Epidermal melanocyte (primary cell): Measurements from ENCODE around the gene FGD2.
"Not testable (repeated sequence)": the region's sequence is repeated elsewhere in the genome, so short reads cannot be mapped to it uniquely, and the experiment has no call there.

Experiments used
- DNase-seq: peaks from one replicate; pipeline ENCODE4 v3.0.0; 2011; ENCODE audit warnings: low spot score; ENCODE audit not compliant: insufficient read length

FGD2 gene

DNA sequence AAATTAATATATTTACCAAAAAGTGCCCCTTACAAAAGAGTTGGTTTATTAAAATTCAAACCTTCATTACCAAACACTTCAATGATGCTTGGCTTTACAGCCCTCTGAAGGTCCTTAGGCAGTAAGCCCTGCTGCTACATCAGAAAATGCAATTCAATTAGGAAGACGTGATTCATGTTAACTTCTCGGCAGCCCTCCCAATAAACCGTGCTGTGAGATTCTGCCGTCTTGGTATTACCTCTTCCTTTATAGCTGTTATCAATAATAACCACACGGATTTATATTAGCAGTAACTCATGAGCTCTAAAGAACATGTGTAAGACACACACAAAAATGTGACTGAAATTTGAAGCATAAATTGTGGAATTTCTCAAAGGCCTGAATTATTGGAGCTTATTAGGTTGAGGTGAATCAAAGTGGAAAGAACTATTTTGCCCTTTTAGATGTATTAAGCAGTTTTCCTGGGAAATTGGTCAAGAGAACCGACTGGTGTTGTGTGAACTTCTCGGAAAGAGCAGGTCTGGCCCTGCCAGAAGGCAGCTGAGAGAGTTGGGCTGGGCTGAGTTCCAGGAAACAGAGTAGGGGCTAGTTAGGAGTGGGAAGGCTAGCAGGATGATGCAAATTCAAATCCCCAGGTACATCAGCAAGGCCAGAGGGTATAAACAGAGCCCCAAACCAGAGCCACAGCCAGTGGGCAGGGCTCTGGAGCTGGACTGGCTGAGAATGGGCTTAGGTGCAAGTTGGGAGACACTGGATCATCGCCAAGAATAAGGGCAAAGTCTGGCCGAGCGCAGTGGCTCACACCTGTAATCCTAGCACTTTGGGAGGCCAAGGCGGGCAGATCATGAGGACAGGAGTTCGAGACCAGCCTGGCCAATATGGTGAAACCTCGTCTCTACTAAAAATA lies 33.1 kb downstream of the FGD2 start:
- DNase-seq = no peak

DNA sequence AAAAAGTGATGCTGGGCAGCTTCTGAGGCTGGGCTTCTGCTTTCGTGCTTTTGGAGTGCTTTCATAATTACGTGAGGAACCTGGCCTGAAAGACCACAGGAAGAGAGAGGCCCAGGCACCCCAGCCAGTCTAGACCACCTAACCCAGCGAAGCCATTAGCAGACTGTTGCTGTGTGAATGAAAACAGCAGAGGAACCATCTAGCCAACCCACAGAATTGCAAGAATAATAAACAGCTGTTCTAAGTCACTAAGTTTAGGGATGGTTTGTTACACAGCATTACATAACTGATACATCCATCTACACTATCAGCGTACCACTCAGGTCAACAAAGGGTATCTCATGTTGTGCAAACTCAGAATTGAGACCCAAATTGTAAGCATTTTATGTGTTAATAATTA lies 34.5 kb downstream of the FGD2 start:
- no peak for DNase-seq

DNA sequence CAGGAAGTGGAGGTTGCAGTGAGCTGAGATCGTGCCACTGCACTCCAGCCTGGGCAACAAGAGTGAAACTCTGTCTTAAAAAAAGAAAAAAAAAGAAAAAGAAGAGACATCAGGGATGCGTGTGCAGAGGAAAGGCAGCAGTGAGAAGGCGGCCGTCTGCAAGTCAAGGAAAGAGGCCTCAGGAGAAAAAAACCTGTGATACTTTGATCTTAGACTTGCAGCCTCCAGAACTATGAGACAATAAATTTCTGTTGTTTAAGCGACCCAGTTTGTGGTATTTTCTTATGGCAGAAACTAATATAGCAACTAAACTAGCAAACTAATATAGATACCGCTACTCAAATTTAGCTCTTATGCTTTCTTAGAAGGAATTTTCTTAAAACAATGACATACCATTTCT lies 36.1 kb downstream of the FGD2 start:
- DNase-seq = no peak

DNA sequence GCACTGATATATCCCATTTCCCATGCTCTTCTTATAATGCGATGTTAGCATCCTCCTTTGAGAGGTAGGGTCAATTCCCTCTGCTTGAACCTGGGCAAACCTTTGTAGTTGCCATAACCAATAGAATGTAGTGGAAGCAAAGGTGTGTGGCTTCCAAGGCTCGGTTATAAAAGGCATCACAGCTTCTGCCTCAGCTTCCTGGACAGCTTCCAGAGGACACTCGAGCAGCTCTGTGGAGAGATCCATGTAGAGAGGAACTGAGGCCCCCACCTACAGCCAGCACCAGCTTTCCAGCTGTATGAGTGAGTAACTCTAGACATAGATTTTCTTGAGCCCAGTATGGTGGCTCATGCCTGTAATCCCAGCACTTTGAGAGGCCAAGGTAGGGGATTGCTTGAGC lies 36.7 kb downstream of the FGD2 start:
- DNase-seq = no peak

DNA sequence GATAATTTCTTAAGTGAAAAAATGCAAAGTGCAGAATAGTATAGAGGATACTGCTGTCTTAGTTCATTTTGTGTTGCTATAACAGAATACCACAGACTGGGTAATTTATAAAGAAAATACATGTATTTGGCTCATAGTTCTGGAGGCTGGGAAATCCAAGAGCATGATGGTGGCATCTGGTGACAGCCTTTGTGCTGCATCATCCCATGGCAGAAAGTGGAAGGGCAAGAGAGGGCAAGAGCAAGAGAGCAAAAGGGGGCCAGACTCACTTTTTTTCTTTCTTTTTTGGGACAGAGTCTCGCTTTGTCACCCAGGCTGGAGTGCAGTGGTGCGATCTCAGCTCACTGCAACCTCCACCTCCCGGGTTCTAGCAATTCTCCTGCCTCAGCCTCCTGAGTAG lies 37.6 kb downstream of the FGD2 start:
- DNase-seq = not testable (repeated sequence)

DNA sequence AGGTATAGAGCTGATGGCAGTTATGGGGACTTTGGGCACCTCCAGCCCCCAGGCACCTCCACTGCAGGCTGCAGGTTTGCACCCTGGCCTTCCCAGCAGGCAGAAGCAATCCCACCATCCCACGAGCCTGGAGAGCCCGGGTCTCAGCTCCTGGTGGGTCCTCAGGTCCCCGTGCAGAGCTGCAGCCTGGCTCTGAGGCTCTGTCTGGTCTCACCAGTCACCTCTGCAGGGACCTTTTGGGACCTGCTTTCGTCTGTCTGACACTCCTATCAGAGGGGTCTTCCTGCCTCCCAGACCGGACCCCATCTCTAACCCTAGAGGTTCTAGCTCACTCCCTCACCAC lies 41.9 kb downstream of the FGD2 start:
- no peak for DNase-seq

DNA sequence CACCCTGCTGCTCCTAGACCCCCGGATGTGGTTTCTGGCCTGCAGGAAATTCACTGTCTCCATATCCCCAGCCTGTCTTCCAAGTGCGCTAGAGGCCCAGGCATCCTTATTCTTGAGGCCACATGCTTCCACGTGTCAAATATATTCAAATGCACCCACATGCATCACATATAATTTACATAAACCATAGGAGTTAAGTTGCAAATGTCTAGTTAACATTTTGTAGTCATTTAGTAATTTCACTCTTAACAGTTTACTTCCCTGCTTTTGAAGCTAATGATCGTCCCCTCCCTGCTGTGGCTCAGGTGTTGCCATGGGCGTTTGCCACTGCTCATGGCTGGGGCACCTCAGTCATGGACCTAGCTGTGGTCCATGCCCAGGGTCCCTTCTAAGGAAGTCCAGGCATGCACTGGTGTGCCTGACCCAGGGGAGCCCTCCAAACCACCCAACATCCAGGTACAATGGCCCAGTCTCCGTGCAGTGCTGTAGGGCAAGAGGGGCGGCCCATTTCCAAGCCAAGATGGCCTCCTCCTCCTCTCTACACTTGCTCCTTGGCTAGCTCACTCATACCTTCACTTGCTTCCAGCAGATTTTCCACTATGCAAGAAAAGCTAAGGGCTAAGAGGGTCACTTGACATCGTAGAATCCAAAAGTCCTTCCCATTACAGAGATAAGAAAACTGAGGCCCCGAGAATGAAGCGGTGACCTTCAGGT lies 42.4 kb downstream of the FGD2 start:
- DNase-seq = no peak

DNA sequence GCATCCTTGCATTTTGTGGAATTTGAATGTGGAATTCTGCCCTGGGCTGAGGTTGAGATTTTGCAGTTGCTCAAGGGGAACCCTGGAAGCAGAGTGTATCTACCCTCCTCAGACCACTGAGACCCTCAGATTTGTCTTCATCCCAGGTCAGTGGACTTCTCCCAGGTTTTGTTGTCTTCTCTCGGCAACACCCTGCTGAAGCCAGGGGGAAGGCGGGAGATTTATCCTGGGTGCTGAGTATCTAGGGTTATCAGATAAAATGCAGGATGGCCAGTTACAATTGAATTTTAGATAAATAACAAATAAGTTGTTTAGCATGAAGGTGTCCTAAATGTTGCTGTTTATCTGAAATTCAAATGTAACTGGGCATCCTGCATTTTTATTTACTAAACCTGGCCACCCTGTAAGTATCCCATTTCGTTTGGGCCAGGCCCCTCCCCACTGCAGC lies 43.0 kb downstream of the FGD2 start:
- no peak for DNase-seq

DNA sequence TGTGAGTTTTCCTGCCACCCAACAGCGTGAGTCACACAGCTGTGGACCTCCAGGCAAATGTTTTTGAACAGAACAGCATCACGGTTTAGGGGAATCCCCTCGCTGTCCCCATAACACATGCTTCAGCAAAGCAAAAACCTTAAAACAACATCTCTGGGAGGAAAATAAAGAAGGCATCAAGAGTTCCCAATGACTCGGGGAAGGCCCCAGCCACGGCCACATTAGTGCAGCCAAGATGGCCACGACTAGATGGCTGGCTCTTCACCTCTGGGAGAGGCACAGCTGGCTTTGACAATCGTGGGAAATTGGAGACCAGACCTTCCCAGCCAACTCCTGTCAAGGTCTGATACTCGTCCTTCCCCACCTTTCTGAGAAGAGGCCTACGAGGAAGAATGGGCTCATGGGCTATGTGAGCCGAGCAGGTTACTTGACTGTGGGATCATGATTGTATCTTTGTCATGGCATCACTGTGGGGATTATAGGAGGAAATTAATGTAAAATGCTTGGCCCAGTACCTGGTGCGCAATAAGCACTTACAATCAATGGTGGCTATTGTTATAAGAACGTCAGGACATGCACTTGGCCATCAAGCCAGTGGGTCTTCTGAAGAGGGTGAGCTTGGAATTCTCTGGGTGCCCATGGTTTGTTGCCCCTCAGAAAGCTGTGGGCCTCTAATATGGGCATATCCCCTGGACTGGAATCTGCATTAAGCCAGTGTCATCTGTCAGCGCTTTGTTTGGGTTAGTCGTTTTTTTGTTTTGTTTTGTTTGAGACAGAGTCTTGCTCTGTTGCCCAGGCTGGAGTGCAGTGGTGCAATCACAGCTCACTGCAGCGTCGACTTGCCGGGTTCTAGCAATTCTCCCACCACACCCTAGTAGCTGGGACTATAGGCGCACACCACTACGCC lies 43.6 kb downstream of the FGD2 start:
- DNase-seq = peak; percentile 43

DNA sequence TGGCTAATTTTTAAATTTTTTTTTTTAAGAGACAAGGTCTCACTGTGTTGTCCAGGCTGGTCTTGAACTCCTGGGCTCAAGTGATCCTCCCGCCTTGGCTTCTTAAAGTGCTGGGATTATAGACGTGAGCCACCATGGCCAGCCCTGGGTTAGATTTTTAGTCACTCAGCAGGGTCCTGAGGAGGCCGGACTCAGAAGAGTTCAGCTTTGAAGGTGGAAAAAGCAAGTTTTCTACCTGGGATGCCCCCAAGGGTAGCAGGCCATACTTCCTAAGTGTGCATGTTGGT lies 44.2 kb downstream of the FGD2 start:
- DNase-seq = no peak

DNA sequence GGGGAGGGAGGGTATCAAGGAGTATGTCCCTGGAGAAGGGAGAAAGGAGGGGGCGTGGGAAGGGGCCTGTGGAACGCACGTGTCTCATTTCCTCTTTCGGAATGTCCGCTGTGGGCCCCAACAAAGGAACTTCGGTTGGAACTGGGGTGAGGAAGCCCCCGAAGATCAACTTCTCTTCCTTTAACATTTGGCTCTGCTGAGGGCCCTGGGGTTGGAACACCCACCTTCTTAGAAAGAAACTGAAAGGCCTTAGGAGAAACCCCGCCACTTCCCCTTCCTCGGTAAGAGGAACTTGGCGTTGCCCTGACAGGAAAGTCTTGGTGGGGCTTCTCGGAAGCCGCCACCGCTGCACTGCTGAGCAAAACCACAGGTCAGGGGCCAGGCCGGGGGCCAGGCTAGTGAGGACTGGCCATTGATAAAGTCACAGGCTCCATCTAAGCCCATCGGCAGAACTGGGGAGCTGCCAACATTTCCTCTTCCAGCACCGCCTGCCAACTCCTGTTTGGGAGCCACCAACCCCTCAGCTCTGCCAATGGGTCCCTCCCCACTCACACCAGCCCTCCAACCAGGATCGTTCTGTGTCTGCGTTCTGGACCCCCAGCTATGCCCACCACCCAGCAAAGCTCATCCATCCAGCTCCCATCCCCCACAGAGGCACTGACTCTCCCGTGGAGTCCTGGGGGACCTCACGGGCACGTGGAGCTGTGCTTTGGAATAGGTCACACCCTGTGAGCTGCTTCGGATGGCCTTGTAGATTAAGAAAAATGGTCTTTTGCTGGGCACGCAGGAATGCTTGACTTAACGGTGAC lies 44.8 kb downstream of the FGD2 start:
- DNase-seq = no peak

DNA sequence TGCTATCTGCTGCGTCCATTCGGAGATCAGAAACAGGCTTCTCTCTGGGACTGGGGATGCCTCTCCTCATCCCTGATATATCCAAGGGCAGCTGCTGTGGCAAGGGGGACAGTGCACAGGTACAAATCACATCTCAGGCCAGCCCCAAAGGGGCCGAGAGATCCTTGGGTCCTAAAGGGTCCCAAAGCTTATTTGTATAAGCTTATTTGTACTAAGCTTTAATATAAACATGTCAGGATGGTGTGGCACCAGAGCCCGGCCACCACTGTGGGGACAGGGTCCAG lies 45.3 kb downstream of the FGD2 start:
- DNase-seq = no peak

DNA sequence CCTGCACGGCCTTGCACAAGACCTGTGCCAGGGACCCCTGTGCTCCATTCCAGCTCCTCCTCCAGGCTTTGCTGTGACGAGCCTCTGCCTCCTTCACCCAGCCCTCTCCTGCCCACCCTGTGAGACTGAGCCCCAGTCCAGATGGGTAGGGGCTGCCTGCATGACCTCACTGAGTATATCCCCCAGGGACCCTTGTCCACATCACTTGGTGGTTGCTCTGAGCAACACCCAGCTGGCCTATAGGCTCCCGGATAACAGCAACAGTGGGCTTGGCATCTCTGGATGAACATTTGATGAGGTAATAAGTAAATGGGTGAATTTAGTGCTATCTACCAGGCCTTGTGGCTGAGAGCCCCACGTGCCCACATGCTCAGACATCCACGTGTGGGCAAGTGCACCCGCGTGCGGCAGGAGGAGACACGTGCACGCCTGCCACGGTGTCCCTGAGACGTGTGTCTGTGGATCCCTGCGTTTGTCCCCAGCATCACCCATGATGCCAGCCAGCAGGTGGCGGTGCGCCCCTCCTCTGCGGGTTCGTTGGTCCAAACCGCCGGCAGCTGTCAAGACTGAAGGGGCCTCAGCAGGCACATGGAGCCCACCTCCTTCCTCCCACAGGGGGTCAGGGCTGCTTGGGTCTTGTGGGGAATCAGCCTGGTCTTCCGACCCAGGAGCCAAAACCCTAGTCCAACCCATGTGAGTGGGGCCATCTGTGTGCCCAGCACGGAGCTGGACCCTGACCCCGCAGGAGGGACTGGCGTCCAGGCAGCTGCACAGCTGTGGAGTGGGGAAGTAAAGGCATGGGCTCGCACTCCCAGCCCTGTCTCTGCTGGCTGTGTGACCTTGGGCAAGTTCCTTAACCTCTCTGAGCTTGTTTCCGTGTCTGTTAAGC lies 45.9 kb downstream of the FGD2 start:
- peak; percentile 79 for DNase-seq

DNA sequence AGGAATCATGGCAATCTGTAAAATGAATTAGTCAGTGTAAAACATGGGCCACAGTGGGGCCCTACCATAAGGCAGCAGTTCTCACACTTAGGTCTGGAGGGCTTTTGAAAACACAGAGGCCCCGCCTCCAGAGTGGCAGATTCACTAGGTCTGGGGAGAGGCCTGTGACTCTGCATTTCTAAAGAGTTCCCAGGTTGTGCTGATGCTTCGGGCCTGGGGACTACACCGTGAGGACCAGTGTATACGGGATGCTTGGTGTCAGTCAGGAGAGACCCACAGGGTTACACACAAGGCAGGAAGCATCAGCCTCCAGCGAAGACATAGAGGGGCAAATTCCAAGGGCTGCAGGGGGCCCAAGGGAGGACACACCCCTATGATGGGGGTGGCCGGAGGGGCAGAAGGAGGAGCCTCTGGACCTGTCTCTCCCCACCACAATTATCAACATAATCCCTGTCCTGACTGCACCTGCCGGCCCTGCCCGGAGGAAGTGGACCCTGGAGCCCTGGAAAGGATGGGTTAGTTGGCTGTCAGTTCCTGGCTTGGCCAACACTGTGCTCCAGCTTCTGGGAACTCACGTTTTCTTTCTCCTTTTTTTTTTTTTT lies 46.7 kb downstream of the FGD2 start:
- DNase-seq = no peak

DNA sequence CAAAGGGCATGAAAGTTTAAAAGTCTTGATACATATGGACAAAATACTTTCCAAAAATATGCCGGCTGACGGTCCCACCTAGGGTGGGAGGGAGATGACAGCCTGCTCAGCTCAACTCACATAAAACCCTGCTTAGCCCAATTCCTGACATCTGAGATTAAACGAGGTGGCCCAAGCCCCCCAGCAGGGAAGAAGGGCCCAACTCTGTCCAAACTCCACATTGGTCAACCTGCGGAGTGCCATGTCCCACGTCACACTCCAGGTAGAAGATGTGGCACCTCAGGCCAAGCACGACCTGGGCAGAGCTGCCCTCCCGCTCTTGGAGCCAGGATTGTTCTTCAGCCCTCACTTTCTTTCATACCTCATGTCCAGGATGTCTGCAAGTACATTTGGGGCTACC lies 48.2 kb downstream of the FGD2 start:
- no peak for DNase-seq

DNA sequence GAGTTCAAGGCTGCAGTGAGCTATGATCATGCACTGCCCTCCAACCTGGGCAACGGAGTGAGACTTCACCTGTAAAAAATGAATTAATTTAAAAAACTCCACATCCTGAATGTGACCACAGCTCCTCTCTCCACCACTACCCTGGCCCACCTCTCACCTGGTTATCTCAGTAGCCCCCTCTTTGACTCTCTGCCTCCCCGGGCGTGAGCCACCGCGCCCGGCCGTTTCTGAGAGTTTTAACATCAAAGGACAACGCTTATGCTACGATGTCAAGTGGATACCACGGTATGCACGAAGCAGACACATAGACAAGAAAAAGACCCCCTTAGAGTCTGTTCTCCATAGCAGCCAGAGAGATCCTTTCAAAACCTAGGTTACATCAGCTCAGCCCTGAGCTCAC lies 48.7 kb downstream of the FGD2 start:
- DNase-seq = no peak

DNA sequence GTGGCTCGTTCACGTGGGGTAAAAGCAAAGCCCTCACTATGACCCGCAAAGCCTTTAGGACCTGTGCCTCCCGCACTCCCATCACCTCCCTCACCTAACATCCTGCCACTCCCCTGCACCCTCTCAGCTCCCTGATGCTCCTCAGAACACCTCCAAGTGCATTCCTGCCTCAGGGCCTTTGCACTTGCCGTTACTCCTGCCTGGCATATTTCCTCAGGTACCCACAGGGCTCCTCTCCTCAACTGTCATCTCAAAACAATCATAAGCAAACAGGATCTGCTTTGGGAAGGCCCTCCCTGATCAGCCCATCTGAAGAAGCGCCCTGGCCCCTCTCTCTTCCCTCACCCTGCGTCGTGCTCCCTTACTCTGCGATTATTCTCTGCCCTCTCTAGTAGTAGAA lies 49.1 kb downstream of the FGD2 start:
- no peak for DNase-seq

DNA sequence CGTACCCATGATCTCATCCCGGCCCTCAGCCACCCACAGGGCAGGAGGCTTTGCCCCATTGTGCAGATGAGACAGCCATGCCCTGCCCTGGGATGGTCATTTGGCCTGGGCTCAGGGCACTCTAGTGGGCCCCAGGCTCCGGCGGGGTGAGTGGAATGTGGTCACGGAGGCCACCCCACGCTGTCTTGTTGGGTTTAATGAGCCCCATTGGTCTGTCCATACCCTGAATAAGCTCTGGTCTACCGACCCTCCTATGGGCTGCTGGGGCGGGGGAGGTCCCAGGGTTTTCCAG lies 50.6 kb downstream of the FGD2 start:
- no peak for DNase-seq

DNA sequence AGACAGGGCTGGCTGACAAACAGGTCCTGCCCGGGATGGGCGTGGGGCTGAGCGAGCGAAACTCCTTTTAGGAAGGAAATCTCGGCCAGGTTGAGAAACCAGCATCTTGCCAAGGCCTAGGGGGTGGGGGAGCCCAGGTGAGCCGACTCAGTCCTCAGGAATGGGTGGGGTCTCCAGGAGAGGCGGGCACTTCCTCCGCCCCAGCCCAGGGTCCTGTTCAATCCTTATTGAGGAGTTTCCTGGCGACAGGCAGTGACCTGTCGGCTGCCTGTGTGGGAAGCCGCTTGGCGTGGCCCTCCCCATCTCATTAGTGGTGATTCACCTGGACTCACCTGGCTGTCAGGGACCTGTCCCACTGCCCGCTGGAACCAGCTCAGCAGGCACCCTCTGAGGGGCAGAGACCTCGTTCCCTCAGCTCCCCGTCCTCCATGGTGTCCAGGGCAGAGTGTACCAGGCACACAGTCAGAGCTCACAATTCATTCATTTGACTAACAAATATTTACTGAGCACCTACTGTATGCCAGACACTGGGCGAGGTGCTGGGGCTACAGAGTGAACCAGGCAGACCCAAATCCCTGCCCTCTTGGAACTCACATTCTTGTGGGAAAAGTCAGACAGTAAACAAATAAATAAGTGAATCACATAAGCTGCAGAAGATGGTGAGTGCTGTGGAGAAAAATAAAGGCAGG lies 51.1 kb downstream of the FGD2 start:
- no peak for DNase-seq

DNA sequence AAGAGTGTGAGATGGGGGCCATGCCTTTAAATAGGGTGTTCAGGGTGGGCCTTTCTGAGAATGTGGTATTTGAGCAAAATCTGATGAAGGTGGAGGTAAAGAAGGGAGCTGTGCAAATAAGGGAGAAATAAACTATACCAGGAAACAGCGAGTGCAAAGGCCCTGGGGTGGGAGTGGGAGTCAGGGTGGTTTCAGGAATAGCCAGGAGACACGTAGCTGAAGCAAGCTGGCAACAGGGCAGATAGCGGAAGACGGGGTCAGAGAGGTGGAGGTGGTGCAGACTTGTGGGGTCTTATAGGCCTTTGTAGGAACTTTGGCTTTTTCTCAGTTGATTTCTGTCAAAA lies 51.6 kb downstream of the FGD2 start:
- no peak for DNase-seq
